ENCODE measurements around the gene CADM2.

CADM2 gene

GRCh38 chr3:85182975-85183752 is 224.4 kb downstream of the CADM2 start:
- Histone ChIP-seq H3K4me2 (ENCODE audit: low read length) (no peak overlapping the region), H3K27me3 (ENCODE audit: control insufficient read depth, low read length) (no peaks in the 10 kb centered on the region), H3K9me3 (ENCODE audit: control insufficient read depth, insufficient read depth, low read length) (no peaks in the 10 kb centered on the region), H3K36me3 (ENCODE audit: control insufficient read depth, low read length) (no peaks in the 10 kb centered on the region), H3K4me3 (ENCODE audit: low read length) (no peak overlapping the region), H3K9me2 (replicated peaks; ENCODE audit: control insufficient read depth, low read length) (no peaks in the 10 kb centered on the region), H3K27ac (ENCODE audit: low read depth, low read length) (no peak overlapping the region), H3K4me1 (ENCODE audit: control insufficient read depth, low read length) (no peaks in the 10 kb centered on the region), H4K20me1 (ENCODE audit: control insufficient read depth, insufficient read depth, low read depth, low read length) (no peaks in the 10 kb centered on the region), H3F3A (ENCODE audit: control insufficient read depth, insufficient read depth) (no peaks in the 10 kb centered on the region), H3K79me2 (ENCODE audit: control insufficient read depth, low read length) (no peaks in the 10 kb centered on the region)
- TF ChIP-seq CTCF (IDR thresholded peaks at IDR 0.05; ENCODE audit: low read depth, low read length, poor library complexity, severe bottlenecking) (no peak), EZH2phosphoT487 (IDR thresholded peaks at IDR 0.05; ENCODE audit: borderline replicate concordance, low read length) (no peak)

- H3K4me3 ChIP-seq (ENCODE audit: low read length): no peak overlapping the region
- no peaks in the 10 kb centered on the region for H3K4me1 ChIP-seq (ENCODE audit: control insufficient read depth, low read length)
- H3K9me3 ChIP-seq (ENCODE audit: control insufficient read depth, insufficient read depth, low read length): no peaks in the 10 kb centered on the region
- no peak overlapping the region for H3K4me2 ChIP-seq (ENCODE audit: low read length)
- H3K79me2 ChIP-seq (ENCODE audit: control insufficient read depth, low read length): no peaks in the 10 kb centered on the region
- H3K27me3 ChIP-seq (ENCODE audit: control insufficient read depth, low read length): no peaks in the 10 kb centered on the region
- no peaks in the 10 kb centered on the region for H4K20me1 ChIP-seq (ENCODE audit: control insufficient read depth, insufficient read depth, low read depth, low read length)
- H3K36me3 ChIP-seq (ENCODE audit: control insufficient read depth, low read length): no peaks in the 10 kb centered on the region
- no peaks in the 10 kb centered on the region for H3F3A ChIP-seq (ENCODE audit: control insufficient read depth, insufficient read depth)
- no peak overlapping the region for H3K27ac ChIP-seq (ENCODE audit: low read depth, low read length)
- TF ChIP-seq EZH2phosphoT487 (IDR thresholded peaks at IDR 0.05; ENCODE audit: borderline replicate concordance, low read length) (no peak), CTCF (IDR thresholded peaks at IDR 0.05; ENCODE audit: low read depth, low read length, poor library complexity, severe bottlenecking) (no peak)
- no peaks in the 10 kb centered on the region for H3K9me2 ChIP-seq (replicated peaks; ENCODE audit: control insufficient read depth, low read length)
Observed at GRCh38 chr3:85185495-85185894, 226.7 kb downstream of the CADM2 start.

GRCh38 chr3:85189731-85190130 is 230.9 kb downstream of the CADM2 start:
- no peak overlapping the region for H3K4me3 ChIP-seq (ENCODE audit: low read length)
- no peaks in the 10 kb centered on the region for H3K4me1 ChIP-seq (ENCODE audit: control insufficient read depth, low read length)
- no peaks in the 10 kb centered on the region for H3K9me2 ChIP-seq (replicated peaks; ENCODE audit: control insufficient read depth, low read length)
- TF ChIP-seq CTCF (IDR thresholded peaks at IDR 0.05; ENCODE audit: low read depth, low read length, poor library complexity, severe bottlenecking): no peak
- no peak for TF ChIP-seq EZH2phosphoT487 (IDR thresholded peaks at IDR 0.05; ENCODE audit: borderline replicate concordance, low read length)
- no peak overlapping the region for H3K4me2 ChIP-seq (ENCODE audit: low read length)
- no peaks in the 10 kb centered on the region for H3K27me3 ChIP-seq (ENCODE audit: control insufficient read depth, low read length)
- H3K36me3 ChIP-seq (ENCODE audit: control insufficient read depth, low read length): no peaks in the 10 kb centered on the region
- H3F3A ChIP-seq (ENCODE audit: control insufficient read depth, insufficient read depth): no peaks in the 10 kb centered on the region
- no peaks in the 10 kb centered on the region for H3K79me2 ChIP-seq (ENCODE audit: control insufficient read depth, low read length)
- no peaks in the 10 kb centered on the region for H3K9me3 ChIP-seq (ENCODE audit: control insufficient read depth, insufficient read depth, low read length)
- no peak overlapping the region for H3K27ac ChIP-seq (ENCODE audit: low read depth, low read length)
- H4K20me1 ChIP-seq (ENCODE audit: control insufficient read depth, insufficient read depth, low read depth, low read length): no peaks in the 10 kb centered on the region

Data from DOHH2 (cell line).